Gastroesophageal sphincter (tissue), 4 donors: ENCODE measurements around the gene MYO15A. TPM values are rescaled to one million over a fixed set of nuclear protein-coding genes. Genes with fewer than 3 reads are reported as not detected.
A peak's percentile ranks its signal among the peaks of the same experiment; 100 is the strongest.

Experiments
- ATAC-seq: fragments of 150-250 bp; one replicate; pipeline ENCODE4 v1.9.1; 2016; ENCODE audit warnings: mild to moderate bottlenecking, moderate library complexity
- H3K27ac ChIP-seq, 4 donors: fragments of 200-600 bp; sonication (generic) in 3 of 4; 1 replicate in 3 of 4; 2 replicates in 1 of 4; pipeline ENCODE4 v1.5.1; 2016 to 2019
- H3K27me3 ChIP-seq: fragments of 200-600 bp; sonication (generic); one replicate; pipeline ENCODE4 v1.5.1; 2019
- H3K36me3 ChIP-seq, 2 donors: fragments of 200-600 bp; sonication (generic); one replicate each; pipeline ENCODE4 v1.5.1; 2019; ENCODE audit warnings: control low read depth in 1 of 2
- H3K4me1 ChIP-seq, 3 donors: fragments of 200-600 bp; sonication (generic); 1 replicate in 2 of 3; 2 replicates in 1 of 3; pipeline ENCODE4 v1.5.1; 2016 to 2019; ENCODE audit warnings: control low read depth in 2 of 3
- H3K4me3 ChIP-seq, 2 donors: fragments of 200-600 bp; sonication (generic); one replicate each; pipeline ENCODE4 v1.5.1; 2019; ENCODE audit warnings: mild to moderate bottlenecking in 1 of 2, moderate library complexity in 1 of 2
- H3K9me3 ChIP-seq, 3 donors: fragments of 200-600 bp; sonication (generic); one replicate each; pipeline ENCODE4 v1.5.1; 2017 to 2019; ENCODE audit warnings: control low read depth in 2 of 3
- EP300 ChIP-seq: sonication (generic); formaldehyde crosslinking; IDR thresholded peaks from one replicate; pipeline ENCODE4 v1.6.1; 2017; ENCODE audit warnings: antibody characterized with exemption, mild to moderate bottlenecking
- POLR2A ChIP-seq, 2 donors: fragments of 450-650 bp; IDR thresholded peaks; one replicate each; pipeline ENCODE4 v1.6.1; 2017; ENCODE audit warnings: antibody characterized with exemption in 2 of 2, mild to moderate bottlenecking in 2 of 2, moderate library complexity in 1 of 2
- POLR2AphosphoS5 ChIP-seq: sonication (generic); formaldehyde crosslinking; IDR thresholded peaks from one replicate; pipeline ENCODE4 v1.6.1; 2017; ENCODE audit warnings: antibody characterized with exemption
- WGBS, 2 donors: methylation state at CpG; one replicate each; pipeline ENCODE4 v1.1.5; 2018; ENCODE audit warnings: low coverage in 1 of 2; 5-methylcytosine and 5-hydroxymethylcytosine counted together
- total RNA-seq, 4 donors: library from RNA; depleted of rRNA; stranded (reverse); fragments of >200 nt; gene quantifications; one replicate each; pipeline ENCODE4 v1.1.0, GENCODE V29; 2016
- TF ChIP-seq, protein P1 (sequence below), 4 experiments: fragments of 200-600 bp in 2 of 4; fragments of 450-650 bp in 2 of 4; sonication (generic) in 1 of 4; IDR thresholded peaks; one replicate each; pipeline ENCODE4 v1.5.1; 2017 to 2019; ENCODE audit warnings: antibody characterized with exemption in 4 of 4, mild to moderate bottlenecking in 2 of 4, moderate library complexity in 2 of 4

The MYO15A gene
- total RNA-seq, 4 donors from 2014 or later, result 0.59 to 1.2 (median 0.70) TPM

DNA sequence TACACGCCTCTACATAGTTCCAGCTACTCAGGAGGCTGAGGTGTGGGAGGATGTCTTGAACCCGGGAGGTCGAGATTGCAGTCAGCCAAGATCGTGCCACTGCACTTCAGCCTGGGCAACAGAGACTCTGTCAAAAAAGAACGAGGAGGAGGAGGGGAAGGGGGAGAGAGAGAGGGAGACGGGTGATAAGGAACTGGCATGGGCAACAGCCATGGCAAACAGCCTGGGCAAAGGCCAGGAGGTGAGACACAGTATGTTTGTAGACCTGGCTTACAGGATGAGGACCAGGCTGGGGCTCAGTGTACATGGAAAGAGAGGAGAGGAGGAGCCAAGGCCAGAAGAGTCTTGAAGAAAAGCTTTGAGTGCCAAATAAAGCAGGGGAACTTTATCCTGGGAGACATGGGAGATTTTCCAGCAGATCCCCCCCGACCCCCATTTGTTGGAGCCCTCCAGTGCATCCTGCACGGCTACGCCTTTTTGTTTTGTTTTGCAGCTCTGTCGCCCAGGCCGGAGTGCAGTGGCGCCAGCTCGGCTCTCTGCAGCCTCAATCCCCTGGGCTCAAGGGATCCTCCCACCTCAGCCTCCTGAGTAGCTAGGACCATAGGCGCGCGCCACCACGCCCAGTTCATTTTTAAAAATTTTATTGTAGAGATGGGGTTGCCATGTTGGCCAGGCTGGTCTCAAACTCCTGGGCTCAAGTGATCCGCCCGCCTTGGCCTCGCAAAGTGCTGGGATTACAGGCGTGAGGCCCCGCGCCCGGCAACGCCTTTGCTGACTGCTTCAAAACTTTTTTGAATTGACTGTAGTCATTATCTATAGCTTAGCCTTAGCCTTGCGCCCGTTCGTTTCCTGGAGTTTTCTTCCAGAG lies 73.8 kb downstream of the MYO15A start:
- no peaks in the 10 kb centered on the region for H3K9me3 ChIP-seq
- H3K4me3 ChIP-seq, result peak overlapping the region; percentile 79 to 99
- no peak for TF ChIP-seq POLR2AphosphoS5
- no peak for TF ChIP-seq POLR2A (IDR thresholded peaks at IDR 0.05)
- TF ChIP-seq, protein P1, sequence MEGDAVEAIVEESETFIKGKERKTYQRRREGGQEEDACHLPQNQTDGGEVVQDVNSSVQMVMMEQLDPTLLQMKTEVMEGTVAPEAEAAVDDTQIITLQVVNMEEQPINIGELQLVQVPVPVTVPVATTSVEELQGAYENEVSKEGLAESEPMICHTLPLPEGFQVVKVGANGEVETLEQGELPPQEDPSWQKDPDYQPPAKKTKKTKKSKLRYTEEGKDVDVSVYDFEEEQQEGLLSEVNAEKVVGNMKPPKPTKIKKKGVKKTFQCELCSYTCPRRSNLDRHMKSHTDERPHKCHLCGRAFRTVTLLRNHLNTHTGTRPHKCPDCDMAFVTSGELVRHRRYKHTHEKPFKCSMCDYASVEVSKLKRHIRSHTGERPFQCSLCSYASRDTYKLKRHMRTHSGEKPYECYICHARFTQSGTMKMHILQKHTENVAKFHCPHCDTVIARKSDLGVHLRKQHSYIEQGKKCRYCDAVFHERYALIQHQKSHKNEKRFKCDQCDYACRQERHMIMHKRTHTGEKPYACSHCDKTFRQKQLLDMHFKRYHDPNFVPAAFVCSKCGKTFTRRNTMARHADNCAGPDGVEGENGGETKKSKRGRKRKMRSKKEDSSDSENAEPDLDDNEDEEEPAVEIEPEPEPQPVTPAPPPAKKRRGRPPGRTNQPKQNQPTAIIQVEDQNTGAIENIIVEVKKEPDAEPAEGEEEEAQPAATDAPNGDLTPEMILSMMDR (IDR thresholded peaks at IDR 0.05), result no peak
- TF ChIP-seq EP300, result no peak
- H3K27me3 ChIP-seq, result no peaks in the 10 kb centered on the region
- ATAC-seq, result no peak
- H3K27ac ChIP-seq, result peak overlapping the region; percentile 84 to 99 (median 94)
- peaks cover 0 to 43% (median 17%) of the 10 kb centered on the region in 3 donors for H3K4me1 ChIP-seq
- no peaks in the 10 kb centered on the region for H3K36me3 ChIP-seq
- WGBS, 2 donors, result 21 to 27% methylated on average over 12 to 17 of the region's 28 CpGs

- Histone ChIP-seq H3K27me3 (no peaks in the 10 kb centered on the region), H3K36me3 (no peaks in the 10 kb centered on the region), H3K27ac (peak overlapping the region; percentile 84 to 99 (median 94)), H3K9me3 (no peaks in the 10 kb centered on the region), H3K4me1 (peaks cover 0 to 49% (median 22%) of the 10 kb centered on the region in 3 donors), H3K4me3 (peak overlapping the region; percentile 79 to 99)
- no CpG with 5 or more reads among the region's 33 CpGs for WGBS, 2 donors
- ATAC-seq, result peak; percentile 69
- TF ChIP-seq, protein P1 (IDR thresholded peaks at IDR 0.05), result peak in 2 of 4 experiments; percentile 19 to 26
- TF ChIP-seq POLR2A (IDR thresholded peaks at IDR 0.05) (peak; percentile 34 to 45), POLR2AphosphoS5 (peak; percentile 30), EP300 (no peak)
Measured at GRCh38 chr17:18182978-18183333, 74.4 kb downstream of the MYO15A start.

DNA sequence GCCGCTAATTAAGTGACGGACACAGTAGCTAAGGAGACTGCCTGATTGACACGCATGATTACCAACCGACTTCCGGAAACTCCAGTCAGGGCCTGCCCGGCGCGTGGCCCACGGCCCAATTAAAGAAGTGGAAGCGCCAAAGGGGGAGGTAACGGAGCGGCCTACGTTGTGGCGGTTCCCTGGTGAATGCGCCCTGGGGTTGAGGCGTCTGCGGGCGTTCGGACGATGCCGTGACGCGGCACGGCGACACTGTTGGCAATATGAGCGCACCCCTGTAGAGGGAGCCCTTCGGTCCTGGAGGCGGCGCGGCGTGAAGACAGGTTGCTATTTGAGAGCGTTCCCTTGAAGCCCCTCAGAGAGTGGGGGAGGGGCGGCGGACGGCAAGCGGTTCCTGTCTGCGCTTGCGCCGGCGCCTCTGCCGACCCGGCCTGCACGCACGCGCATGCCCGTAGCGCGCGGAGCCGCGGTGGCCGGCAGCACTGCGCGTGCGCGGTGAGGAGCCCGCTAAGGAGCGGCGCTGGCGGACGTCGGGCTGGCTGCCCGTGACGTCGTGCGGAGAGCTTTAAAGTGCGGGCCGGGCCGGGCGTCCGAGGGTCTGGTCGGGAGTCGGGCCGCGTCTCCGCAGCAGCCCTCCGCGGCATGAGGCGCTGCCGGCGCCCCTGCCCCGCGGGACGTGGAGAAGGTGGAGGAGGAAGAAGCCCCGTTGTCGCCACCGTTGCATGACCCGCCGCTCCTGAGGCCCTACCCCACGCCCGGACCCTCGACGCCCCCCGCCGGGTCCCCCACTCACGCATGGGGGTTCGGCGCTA lies 75.0 kb downstream of the MYO15A start, which contains the start of gene ALKBH5:
Gene ALKBH5 (plus strand): TSS at position 495 of the 809 bp plus-strand sequence. CDS start 416 bp downstream, outside the sequence.
- Histone ChIP-seq H3K27ac (peak within 1 kb of the TSS; percentile 93 to 99 (median 94)), H3K27me3 (no peaks in the 10 kb centered on the region), H3K4me3 (peak within 1 kb of the TSS; percentile 79 to 99), H3K9me3 (no peaks in the 10 kb centered on the region), H3K36me3 (no peaks in the 10 kb centered on the region), H3K4me1 (peaks cover 0 to 55% (median 27%) of the 10 kb centered on the region in 3 donors)
- TF ChIP-seq EP300 (no peak), POLR2AphosphoS5 (peak; percentile 97), POLR2A (IDR thresholded peaks at IDR 0.05) (peak; percentile 97 to 98)
- TF ChIP-seq, protein P1 (IDR thresholded peaks at IDR 0.05), result peak in 2 of 4 experiments; percentile 22 to 23
- no CpG with 5 or more reads among the region's 98 CpGs for WGBS, 2 donors
- peak; percentile 95 for ATAC-seq

- no peaks in the 10 kb centered on the region for H3K36me3 ChIP-seq
- ATAC-seq, result no peak
- H3K27me3 ChIP-seq, result no peaks in the 10 kb centered on the region
- H3K9me3 ChIP-seq, result no peaks in the 10 kb centered on the region
- TF ChIP-seq POLR2A (IDR thresholded peaks at IDR 0.05) (peak; percentile 23 to 44), POLR2AphosphoS5 (peak; percentile 64), EP300 (no peak)
- TF ChIP-seq, protein P1 (IDR thresholded peaks at IDR 0.05), result no peak
- WGBS, 2 donors, result 0% methylated on average over 1 of the region's 92 CpGs; no CpG with 5 or more reads in 1 of the 2 donors
- peaks cover 0 to 64% (median 36%) of the 10 kb centered on the region in 3 donors for H3K4me1 ChIP-seq
- H3K27ac ChIP-seq, result peak overlapping the region; percentile 93 to 99 (median 94)
- H3K4me3 ChIP-seq, result peak overlapping the region; percentile 79 to 99
Measured at GRCh38 chr17:18184143-18185031, 75.8 kb downstream of the MYO15A start.
